SK-N-MC (cell line): Measurements from ENCODE around the gene HS3ST4.

Experiments used
- EZH2 ChIP-seq: fragments of 200-600 bp; sonication (generic); IDR thresholded peaks from one replicate; pipeline ENCODE4 v1.6.1; 2017; ENCODE audit warnings: antibody characterized with exemption
- POLR2AphosphoS5 ChIP-seq: IDR thresholded peaks from 2 replicates; pipeline ENCODE4 v1.6.1; 2012; ENCODE audit warnings: mild to moderate bottlenecking, low read depth, low read length, borderline replicate concordance

GRCh38 chr16:25713785-25714570, 22.2 kb downstream of the HS3ST4 start:
- no peak for TF ChIP-seq EZH2
- TF ChIP-seq POLR2AphosphoS5 = no peak
